Kidney (tissue), 14 donors: ENCODE measurements around the gene ZMYND19. TPM values are rescaled to one million over a fixed set of nuclear protein-coding genes. Genes with fewer than 3 reads are reported as not detected.

Experiments
- DNase-seq, 5 donors: peaks; one replicate each; pipeline ENCODE4 v3.0.0-alpha.2; 2013 to 2020
- FAIRE-seq: peaks from 2 replicates; lab custom pipeline; 2012; peaks lifted over from hg19 to GRCh38; lab: Jason Lieb, UNC
- H3K27ac ChIP-seq, 2 donors: one replicate each; pipeline ENCODE4 v1.7.0; 2013; ENCODE audit warnings: low read depth in 2 of 2, low read length in 2 of 2, inconsistent platforms in 1 of 2
- H3K27me3 ChIP-seq: one replicate; pipeline ENCODE4 v1.7.1; 2013; ENCODE audit warnings: low read length, inconsistent platforms; ENCODE audit not compliant: control insufficient read depth, insufficient read depth
- H3K36me3 ChIP-seq, 3 donors: one replicate each; pipeline versions ENCODE4 v1.7.0 to v1.7.1; 2013; ENCODE audit warnings: low read length in 3 of 3, control low read depth in 1 of 3, inconsistent platforms in 1 of 3; ENCODE audit not compliant: insufficient read depth in 3 of 3, control insufficient read depth in 2 of 3
- H3K4me1 ChIP-seq, 3 donors: one replicate each; pipeline versions ENCODE4 v1.7.0 to v1.7.1; 2013; ENCODE audit warnings: low read length in 3 of 3, inconsistent platforms in 1 of 3, low read depth in 1 of 3; ENCODE audit not compliant: control insufficient read depth in 2 of 3, insufficient read depth in 2 of 3
- H3K4me3 ChIP-seq, 3 donors: one replicate each; pipeline versions ENCODE4 v1.7.0 to v1.8.1; 2013; ENCODE audit warnings: low read length in 3 of 3, control low read depth in 1 of 3, inconsistent platforms in 1 of 3
- H3K9ac ChIP-seq, 3 donors: one replicate each; pipeline versions ENCODE4 v1.7.0 to v1.7.1; 2013; ENCODE audit warnings: low read length in 3 of 3, control low read depth in 1 of 3, inconsistent platforms in 1 of 3
- H3K9me3 ChIP-seq, 3 donors: one replicate each; pipeline versions ENCODE4 v1.7.0 to v1.7.1; 2013; ENCODE audit warnings: low read length in 3 of 3, control low read depth in 1 of 3, inconsistent platforms in 1 of 3; ENCODE audit not compliant: control insufficient read depth in 2 of 3, insufficient read depth in 1 of 3
- intact Hi-C: fragments of 100-400 bp; cut with DNase I; formaldehyde crosslinking; loops from one replicate; pipeline ENCODE4 v1.11.1; 2022
- polyA plus RNA-seq: library from polyadenylated mRNA; stranded (reverse); fragments of 350-450 nt; fragmentation: Illumina TruSeq; extraction: RNeasy Lipid Tissue Mini Kit (QIAGEN cat#74804); gene quantifications from one replicate; pipeline ENCODE4 v1.2.3, GENCODE V29; 2014; ENCODE audit warnings: low read depth, low replicate concordance; ENCODE audit not compliant: insufficient read depth
- total RNA-seq: library from RNA; stranded (reverse); fragmentation: NEBNext Ultra II Directional; extraction: Animal tissue kit (Norgen Biotek cat#: 25700); gene quantifications from one replicate; pipeline ENCODE4 v1.2.1, GENCODE V29; 2021
- TF ChIP-seq, protein P1 (sequence below): IDR thresholded peaks from 3 replicates; pipeline ENCODE4 v1.5.1; 2012; ENCODE audit warnings: mild to moderate bottlenecking, moderate library complexity, borderline replicate concordance; ENCODE audit not compliant: insufficient read depth; ENCODE audit errors: extremely low read depth
- donor health status: control.
- donor health status: control.
- donor health status: control.
- donor health status: control.
- donor health status: control.
- donor health status: DM: yes; HTN: yes; CAD: no.
- donor health status: Normal renal cell carcinoma (clear cell type).

Gene ZMYND19
- total and polyA plus RNA-seq, 2 donors from 2014 or later = 13.5 to 19.1 TPM

DNA sequence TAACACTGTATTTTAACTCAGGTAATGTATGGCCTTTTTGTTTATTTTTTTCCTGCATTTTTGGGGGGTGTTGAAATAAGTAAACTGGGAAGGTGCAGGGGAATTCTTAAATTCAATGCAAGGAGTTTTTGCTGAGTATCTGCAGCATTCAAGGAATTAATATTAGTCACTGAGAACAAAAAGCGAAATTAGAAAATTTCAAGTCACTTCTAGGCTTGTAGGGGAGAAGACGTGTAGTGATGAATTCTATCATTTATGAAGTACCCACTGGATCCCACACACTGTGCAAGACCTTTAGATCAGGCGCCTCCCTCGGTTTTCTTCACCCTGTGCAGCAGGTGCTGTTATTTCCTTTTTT is 29.7 kb upstream of the ZMYND19 start:
- Histone ChIP-seq H3K4me1 (peaks cover 2 to 24% (median 20%) of the 10 kb centered on the region in 3 donors), H3K9me3 (no peaks in the 10 kb centered on the region), H3K9ac (peak overlapping the region; percentile 12 to 80 (median 51)), H3K27me3 (no peaks in the 10 kb centered on the region), H3K36me3 (peaks cover 0 to 4% (median 0%) of the 10 kb centered on the region in 3 donors), H3K4me3 (peak overlapping the region; percentile 86 to 93 (median 87)), H3K27ac (peak overlapping the region in 1 of 2 donors; percentile 6)
- FAIRE-seq (no peak), DNase-seq (no peak)
- TF ChIP-seq, protein P1, sequence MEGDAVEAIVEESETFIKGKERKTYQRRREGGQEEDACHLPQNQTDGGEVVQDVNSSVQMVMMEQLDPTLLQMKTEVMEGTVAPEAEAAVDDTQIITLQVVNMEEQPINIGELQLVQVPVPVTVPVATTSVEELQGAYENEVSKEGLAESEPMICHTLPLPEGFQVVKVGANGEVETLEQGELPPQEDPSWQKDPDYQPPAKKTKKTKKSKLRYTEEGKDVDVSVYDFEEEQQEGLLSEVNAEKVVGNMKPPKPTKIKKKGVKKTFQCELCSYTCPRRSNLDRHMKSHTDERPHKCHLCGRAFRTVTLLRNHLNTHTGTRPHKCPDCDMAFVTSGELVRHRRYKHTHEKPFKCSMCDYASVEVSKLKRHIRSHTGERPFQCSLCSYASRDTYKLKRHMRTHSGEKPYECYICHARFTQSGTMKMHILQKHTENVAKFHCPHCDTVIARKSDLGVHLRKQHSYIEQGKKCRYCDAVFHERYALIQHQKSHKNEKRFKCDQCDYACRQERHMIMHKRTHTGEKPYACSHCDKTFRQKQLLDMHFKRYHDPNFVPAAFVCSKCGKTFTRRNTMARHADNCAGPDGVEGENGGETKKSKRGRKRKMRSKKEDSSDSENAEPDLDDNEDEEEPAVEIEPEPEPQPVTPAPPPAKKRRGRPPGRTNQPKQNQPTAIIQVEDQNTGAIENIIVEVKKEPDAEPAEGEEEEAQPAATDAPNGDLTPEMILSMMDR = no peak
- intact Hi-C loops = no loop called here

DNA sequence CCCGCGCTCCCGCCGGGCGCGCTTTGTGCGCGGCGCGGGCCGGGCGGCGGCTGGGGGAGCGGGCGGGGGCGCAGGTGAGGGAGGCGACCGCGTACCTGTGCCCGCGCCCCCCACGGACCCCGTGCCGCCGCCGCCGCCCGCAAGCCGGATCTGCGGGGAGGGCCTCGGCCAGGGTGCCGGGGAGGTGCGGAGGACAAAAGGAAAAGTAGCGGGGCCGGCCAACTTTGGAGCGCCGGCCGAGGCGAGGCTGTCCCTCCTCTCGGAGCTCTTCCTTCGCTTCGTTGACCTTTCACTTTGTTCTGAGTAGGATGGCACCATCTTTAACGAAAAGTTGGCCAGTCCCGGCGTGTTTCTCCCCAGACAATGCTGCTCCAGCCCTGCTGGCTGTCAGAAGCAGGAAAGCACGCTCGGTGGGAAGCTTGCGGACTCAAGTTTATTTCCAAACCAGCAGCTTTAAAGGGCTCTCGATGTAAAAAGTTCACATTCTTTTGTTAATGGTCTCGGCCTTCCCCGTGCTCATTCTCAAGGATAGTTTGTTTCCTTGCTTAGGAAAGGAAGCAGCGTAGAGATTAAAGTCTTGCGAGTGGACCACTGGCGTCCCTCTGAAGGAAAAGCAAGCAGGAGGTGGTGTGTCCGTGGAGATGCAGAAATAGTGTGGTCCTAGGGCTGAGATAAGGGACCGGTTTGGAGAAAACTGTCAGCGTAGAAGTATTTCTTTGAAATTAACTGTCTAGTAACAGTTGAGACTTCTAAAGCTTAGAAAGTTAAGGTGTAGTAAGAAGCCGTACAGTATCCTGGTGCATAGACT is 29.1 kb upstream of the ZMYND19 start:
- intact Hi-C loops = no loop called here
- peak; percentile 52 to 81 (median 64) for DNase-seq
- H3K4me1 ChIP-seq = peaks cover 2 to 24% (median 20%) of the 10 kb centered on the region in 3 donors
- FAIRE-seq = no peak
- TF ChIP-seq, protein P1 = no peak
- H3K9me3 ChIP-seq = no peaks in the 10 kb centered on the region
- H3K9ac ChIP-seq = peak overlapping the region; percentile 51 to 87 (median 80)
- H3K36me3 ChIP-seq = peaks cover 0 to 4% (median 0%) of the 10 kb centered on the region in 3 donors
- H3K4me3 ChIP-seq = peak overlapping the region; percentile 86 to 93 (median 87)
- H3K27ac ChIP-seq = peak overlapping the region; percentile 6 to 34
- no peaks in the 10 kb centered on the region for H3K27me3 ChIP-seq

DNA sequence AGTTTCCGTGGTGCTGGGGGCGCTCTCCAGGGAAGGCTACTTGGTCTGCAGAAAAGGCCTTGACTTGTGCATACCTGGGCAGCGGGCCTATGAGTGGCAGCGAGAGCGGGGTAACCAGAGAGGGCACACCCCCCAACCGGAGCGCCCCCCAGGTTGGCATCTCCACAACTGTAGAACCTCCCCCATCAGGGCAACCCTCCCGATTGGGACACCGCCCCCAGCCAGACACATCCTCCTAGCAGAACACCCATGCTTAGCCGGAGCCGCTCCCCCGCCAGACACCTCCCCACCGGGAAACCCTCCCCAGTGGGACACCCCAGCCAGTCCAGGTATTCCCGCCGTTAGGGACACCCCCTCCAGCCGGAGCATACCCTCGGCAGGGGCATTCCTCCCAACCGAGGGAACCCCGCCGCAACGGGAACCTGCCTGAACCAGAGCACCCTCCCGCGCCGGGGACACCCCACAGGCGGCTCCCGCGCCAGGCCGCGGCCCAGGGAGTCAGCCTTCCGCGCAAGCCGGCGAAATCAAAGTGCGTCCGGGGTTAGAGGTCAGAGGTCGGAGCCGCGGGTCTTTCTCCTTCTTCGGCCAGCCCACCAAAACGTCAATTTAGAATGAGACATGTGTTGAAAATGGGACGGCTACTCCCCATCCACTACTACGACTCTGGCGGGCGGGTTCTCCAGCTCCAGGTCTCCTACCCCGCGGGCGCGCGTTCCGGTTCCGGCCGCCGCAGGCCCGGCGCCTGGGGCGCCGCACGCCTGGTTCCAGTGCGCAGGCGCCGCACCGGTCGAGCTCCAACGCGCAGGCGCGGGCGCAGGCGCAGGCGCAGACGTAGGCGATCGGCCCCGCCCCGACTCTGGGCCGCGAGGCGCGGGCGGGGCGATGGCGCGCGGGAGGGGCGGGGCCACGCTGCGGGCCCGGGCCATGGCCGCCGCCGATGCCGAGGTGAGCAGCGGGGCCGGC is 28.1 kb upstream of the ZMYND19 start, which contains the start of gene EHMT1:
EHMT1 (plus strand) TSS at position 901 of the 963 bp plus-strand sequence; CDS start at position 925, 24 bp downstream.
- peaks cover 0 to 4% (median 0%) of the 10 kb centered on the region in 3 donors for H3K36me3 ChIP-seq
- peak within 1 kb of the TSS; percentile 74 to 87 (median 80) for H3K9ac ChIP-seq
- H3K4me3 ChIP-seq = peak within 1 kb of the TSS; percentile 86 to 94 (median 93)
- peak within 1 kb of the TSS; percentile 85 to 90 for H3K27ac ChIP-seq
- intact Hi-C loops = no loop called here
- no peaks in the 10 kb centered on the region for H3K9me3 ChIP-seq
- TF ChIP-seq, protein P1 = no peak
- H3K4me1 ChIP-seq = peaks cover 2 to 24% (median 22%) of the 10 kb centered on the region in 3 donors
- FAIRE-seq (no peak), DNase-seq (peak; percentile 88 to 96 (median 94))
- no peaks in the 10 kb centered on the region for H3K27me3 ChIP-seq
